ENCODE measurements around the gene CENPK.
"Not testable (repeated sequence)": the region's sequence is repeated elsewhere in the genome, so short reads cannot be mapped to it uniquely, and the experiment has no call there.

CENPK gene

DNA sequence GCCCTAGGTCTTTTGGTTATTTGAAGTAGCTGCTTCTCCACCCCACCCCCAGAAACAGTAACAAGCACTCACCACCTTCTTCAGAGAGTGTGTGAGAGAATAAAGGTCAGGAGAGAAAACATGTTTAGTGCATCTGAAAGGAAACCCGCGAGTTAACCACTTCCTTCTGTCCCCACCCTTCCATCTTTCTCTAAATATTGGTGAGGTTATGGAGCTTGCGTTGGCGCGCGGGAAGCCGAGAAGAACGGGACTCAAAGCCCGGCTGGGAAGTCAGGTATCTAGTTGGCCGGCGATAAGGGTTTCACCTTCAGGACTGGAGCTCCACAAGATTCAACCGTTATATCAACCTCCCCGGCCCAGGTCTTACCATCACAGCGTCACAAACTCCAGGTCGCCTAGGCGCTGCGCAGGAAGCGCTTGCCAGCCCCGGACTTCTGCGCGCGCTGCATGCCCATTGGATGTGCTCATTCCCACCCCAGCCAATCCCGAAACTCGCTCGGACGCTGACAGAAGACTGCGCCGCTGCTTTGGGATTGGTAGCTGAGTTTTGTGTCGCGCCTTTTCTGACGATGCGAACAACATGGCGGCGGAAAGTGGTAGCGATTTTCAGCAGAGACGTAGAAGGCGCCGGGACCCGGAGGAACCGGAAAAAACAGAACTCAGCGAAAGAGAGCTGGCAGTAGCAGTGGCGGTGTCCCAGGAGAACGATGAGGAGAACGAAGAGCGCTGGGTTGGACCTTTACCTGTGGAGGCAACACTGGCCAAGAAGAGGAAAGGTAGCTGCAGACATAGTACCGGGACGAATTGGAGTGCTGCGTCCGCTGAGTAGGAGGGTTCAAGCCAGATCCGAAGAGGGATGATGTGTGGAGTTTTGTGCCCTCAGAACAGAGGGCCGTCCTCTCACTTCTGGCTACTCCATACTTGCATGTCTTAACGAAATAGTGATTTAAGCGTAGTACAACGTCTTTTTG is at the start of gene CENPK, which contains the start of gene PPWD1:
Gene CENPK, minus strand, starts transcription at position 438 of the 971 bp plus-strand sequence. CDS start 8,261 bp downstream, outside the sequence.
Gene PPWD1, plus strand, starts transcription at position 566 of the 971 bp plus-strand sequence. Its CDS starts 15 bp downstream, at position 581.
- Histone ChIP-seq H3K9me3 (ENCODE audit: low read length) (no peaks in the 10 kb centered on the region), H3F3A (ENCODE audit: insufficient read depth, low read length) (no peaks in the 10 kb centered on the region), H3K4me1 (ENCODE audit: insufficient read depth, low read length, severe bottlenecking) (peaks cover 39% of the 10 kb centered on the region), H3K27me3 (ENCODE audit: insufficient read depth, low read length) (no peaks in the 10 kb centered on the region), H3K27ac (ENCODE audit: low read depth, low read length, poor library complexity, severe bottlenecking) (peak within 1 kb of the TSS; percentile 84), H3K9me2 (ENCODE audit: low read depth, low read length) (no peaks in the 10 kb centered on the region), H2AFZ (ENCODE audit: low read length) (peak within 1 kb of the TSS; percentile 95; the same call in 1 of the 2 replicates), H3K9ac (ENCODE audit: low read length) (peak within 1 kb of the TSS; percentile 92), H3K4me2 (ENCODE audit: low read length) (peak within 1 kb of the TSS; percentile 92), H4K20me1 (ENCODE audit: insufficient read depth, low read length) (no peaks in the 10 kb centered on the region), H3K4me3 (ENCODE audit: low read depth, low read length, poor library complexity, severe bottlenecking) (peak within 1 kb of the TSS; percentile 87), H3K36me3 (ENCODE audit: insufficient read depth, low read length) (peaks cover 41% of the 10 kb centered on the region), H3K79me2 (ENCODE audit: insufficient read depth, low read length) (peaks cover 50% of the 10 kb centered on the region)
- TF ChIP-seq CTCF (IDR thresholded peaks at IDR 0.05; ENCODE audit: low read length) (no peak), EZH2 (IDR thresholded peaks at IDR 0.05; ENCODE audit: borderline replicate concordance, low read length) (no peak)

DNA sequence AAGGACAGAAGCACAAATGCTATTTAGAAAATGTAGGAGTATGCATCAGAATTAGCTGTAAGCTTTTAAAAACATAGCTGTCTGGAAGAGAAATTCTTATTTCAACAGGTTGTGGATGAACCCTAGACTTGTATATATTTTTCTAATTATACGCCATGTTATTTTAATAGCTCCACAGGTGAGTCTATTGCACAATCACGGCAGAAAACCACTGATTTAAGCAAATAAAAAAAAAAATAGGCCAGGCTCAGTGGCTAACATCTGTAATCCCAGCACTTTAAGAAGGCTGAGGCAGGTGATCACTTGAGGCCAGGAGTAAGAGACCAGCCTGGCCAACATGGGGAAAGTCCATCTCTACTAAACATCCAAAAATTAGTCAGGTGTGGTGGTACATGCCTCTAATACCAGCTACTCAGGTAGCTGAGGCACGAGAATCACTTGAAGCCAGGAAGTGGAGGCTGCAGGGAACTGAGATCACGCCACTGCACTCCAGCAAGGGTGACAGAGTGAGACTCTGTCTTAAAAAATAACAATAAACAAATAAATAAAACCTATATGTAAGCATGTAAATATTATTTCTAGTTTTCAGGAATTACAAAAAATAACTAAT is 49.4 kb upstream of the CENPK start:
- Histone ChIP-seq H3K36me3 (ENCODE audit: insufficient read depth, low read length) (peaks cover 76% of the 10 kb centered on the region), H3K79me2 (ENCODE audit: insufficient read depth, low read length) (no peaks in the 10 kb centered on the region), H3K4me3 (ENCODE audit: low read depth, low read length, poor library complexity, severe bottlenecking) (no peak overlapping the region), H3K9me3 (ENCODE audit: low read length) (no peaks in the 10 kb centered on the region), H3K9ac (ENCODE audit: low read length) (no peak overlapping the region), H3K27ac (ENCODE audit: low read depth, low read length, poor library complexity, severe bottlenecking) (no peak overlapping the region), H3F3A (ENCODE audit: insufficient read depth, low read length) (no peaks in the 10 kb centered on the region), H4K20me1 (ENCODE audit: insufficient read depth, low read length) (no peaks in the 10 kb centered on the region), H3K9me2 (ENCODE audit: low read depth, low read length) (no peaks in the 10 kb centered on the region), H3K27me3 (ENCODE audit: insufficient read depth, low read length) (no peaks in the 10 kb centered on the region), H3K4me1 (ENCODE audit: insufficient read depth, low read length, severe bottlenecking) (no peaks in the 10 kb centered on the region), H3K4me2 (ENCODE audit: low read length) (no peak overlapping the region), H2AFZ (ENCODE audit: low read length) (no peak overlapping the region)
- TF ChIP-seq EZH2 (IDR thresholded peaks at IDR 0.05; ENCODE audit: borderline replicate concordance, low read length): no peak

GRCh38 chr5:65611524-65611923 is 48.6 kb upstream of the CENPK start:
- H3K4me2 ChIP-seq (ENCODE audit: low read length): no peak overlapping the region
- H3K4me3 ChIP-seq (ENCODE audit: low read depth, low read length, poor library complexity, severe bottlenecking): no peak overlapping the region
- no peaks in the 10 kb centered on the region for H3K4me1 ChIP-seq (ENCODE audit: insufficient read depth, low read length, severe bottlenecking)
- no peak overlapping the region for H2AFZ ChIP-seq (ENCODE audit: low read length)
- peaks cover 77% of the 10 kb centered on the region for H3K36me3 ChIP-seq (ENCODE audit: insufficient read depth, low read length)
- H3K9me3 ChIP-seq (ENCODE audit: low read length): no peaks in the 10 kb centered on the region
- no peaks in the 10 kb centered on the region for H3K9me2 ChIP-seq (ENCODE audit: low read depth, low read length)
- H3K27ac ChIP-seq (ENCODE audit: low read depth, low read length, poor library complexity, severe bottlenecking): no peak overlapping the region
- H3K79me2 ChIP-seq (ENCODE audit: insufficient read depth, low read length): no peaks in the 10 kb centered on the region
- TF ChIP-seq EZH2 (IDR thresholded peaks at IDR 0.05; ENCODE audit: borderline replicate concordance, low read length): no peak
- no peak for TF ChIP-seq CTCF (IDR thresholded peaks at IDR 0.05; ENCODE audit: low read length)
- no peaks in the 10 kb centered on the region for H3K27me3 ChIP-seq (ENCODE audit: insufficient read depth, low read length)
- H4K20me1 ChIP-seq (ENCODE audit: insufficient read depth, low read length): no peaks in the 10 kb centered on the region
- no peaks in the 10 kb centered on the region for H3F3A ChIP-seq (ENCODE audit: insufficient read depth, low read length)
- no peak overlapping the region for H3K9ac ChIP-seq (ENCODE audit: low read length)

- not testable (repeated sequence) for H2AFZ ChIP-seq (ENCODE audit: low read length); H3K9ac ChIP-seq (ENCODE audit: low read length); H3K4me2 ChIP-seq (ENCODE audit: low read length); H3K4me3 ChIP-seq (ENCODE audit: low read depth, low read length, poor library complexity, severe bottlenecking); H3K9me2 ChIP-seq (ENCODE audit: low read depth, low read length); H3K4me1 ChIP-seq (ENCODE audit: insufficient read depth, low read length, severe bottlenecking); H3F3A ChIP-seq (ENCODE audit: insufficient read depth, low read length); H3K79me2 ChIP-seq (ENCODE audit: insufficient read depth, low read length); H3K9me3 ChIP-seq (ENCODE audit: low read length); H3K27ac ChIP-seq (ENCODE audit: low read depth, low read length, poor library complexity, severe bottlenecking); H4K20me1 ChIP-seq (ENCODE audit: insufficient read depth, low read length); H3K27me3 ChIP-seq (ENCODE audit: insufficient read depth, low read length)
- H3K36me3 ChIP-seq (ENCODE audit: insufficient read depth, low read length): peaks cover 98% of the 10 kb centered on the region
These were observed 38.8 kb upstream of the CENPK start for GRCh38 chr5:65601761-65602160.
